GM18505 (cell line): ENCODE measurements around the gene NDRG3.

Experiments
- ATAC-seq: cut with Tn5 transposase; IDR thresholded peaks from one replicate; pipeline ENCODE4 v1.9.1; 2021; ENCODE audit not compliant: unreplicated experiment
- POLR2A ChIP-seq: IDR thresholded peaks from 4 replicates; pipeline ENCODE4 v1.6.1; 2011; ENCODE audit warnings: borderline replicate concordance; ENCODE audit not compliant: insufficient read depth, insufficient read length; ENCODE audit errors: extremely low read depth

NDRG3 gene

DNA sequence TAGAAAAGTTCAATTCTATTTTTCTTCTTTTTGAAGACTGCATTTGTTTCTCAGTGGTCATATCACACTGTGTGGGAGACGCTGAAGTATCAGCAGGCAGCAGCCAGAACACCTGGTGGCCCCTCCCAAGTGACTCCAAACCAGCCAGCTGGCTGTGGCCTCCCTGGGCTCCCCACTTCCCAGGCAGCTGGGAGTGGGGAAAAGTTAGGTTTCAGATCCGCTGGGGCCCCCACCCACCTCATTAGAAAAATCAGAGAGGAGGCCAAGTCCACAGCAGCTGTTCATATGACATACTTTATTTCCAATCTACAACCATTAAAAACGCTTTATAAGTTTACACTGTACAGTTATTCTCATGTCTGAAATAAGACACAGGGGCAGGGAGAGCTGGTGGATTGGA lies 31.3 kb upstream of the NDRG3 start:
- TF ChIP-seq POLR2A, result no peak
- no peak for ATAC-seq

DNA sequence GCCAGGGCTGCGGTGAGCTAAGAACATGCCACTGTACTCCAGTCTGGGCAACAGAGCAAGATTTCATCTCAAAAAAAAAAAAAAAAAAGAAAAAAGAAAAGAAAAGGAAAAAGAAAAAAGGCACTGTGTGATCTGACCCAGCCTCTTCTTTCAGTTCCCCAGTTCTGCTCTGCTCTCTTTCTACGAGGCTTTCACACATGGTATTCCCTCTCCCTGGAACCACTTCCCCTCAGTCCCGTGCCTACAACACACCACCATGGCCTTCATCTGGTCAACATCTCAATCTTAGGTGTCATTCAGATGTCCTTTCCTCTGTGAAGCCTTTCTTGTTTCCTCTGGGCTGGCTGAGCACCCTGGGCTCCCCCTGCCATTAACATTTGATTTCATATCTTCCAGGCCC lies 29.9 kb upstream of the NDRG3 start:
- TF ChIP-seq POLR2A, result no peak
- ATAC-seq, result no peak

DNA sequence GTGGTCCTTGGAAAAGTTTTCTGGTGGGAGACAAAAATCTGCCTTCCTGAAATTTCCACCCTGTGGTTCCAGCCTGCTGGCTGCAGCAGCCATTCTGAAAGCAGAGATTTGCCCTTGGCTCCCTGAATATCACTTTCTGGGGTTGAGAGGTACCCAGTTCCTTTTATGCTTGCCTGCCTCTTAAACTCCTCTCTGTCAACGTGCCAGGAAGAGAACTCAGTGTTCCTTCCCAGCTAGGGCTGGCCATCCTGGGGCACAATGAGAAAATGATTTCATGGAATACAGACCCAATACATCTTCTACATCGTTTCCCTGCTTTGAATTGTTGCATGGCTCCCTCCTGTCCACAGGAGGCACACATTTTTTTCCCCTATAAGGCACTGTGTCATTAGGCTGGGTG lies 29.3 kb upstream of the NDRG3 start:
- ATAC-seq, result no peak
- no peak for TF ChIP-seq POLR2A

DNA sequence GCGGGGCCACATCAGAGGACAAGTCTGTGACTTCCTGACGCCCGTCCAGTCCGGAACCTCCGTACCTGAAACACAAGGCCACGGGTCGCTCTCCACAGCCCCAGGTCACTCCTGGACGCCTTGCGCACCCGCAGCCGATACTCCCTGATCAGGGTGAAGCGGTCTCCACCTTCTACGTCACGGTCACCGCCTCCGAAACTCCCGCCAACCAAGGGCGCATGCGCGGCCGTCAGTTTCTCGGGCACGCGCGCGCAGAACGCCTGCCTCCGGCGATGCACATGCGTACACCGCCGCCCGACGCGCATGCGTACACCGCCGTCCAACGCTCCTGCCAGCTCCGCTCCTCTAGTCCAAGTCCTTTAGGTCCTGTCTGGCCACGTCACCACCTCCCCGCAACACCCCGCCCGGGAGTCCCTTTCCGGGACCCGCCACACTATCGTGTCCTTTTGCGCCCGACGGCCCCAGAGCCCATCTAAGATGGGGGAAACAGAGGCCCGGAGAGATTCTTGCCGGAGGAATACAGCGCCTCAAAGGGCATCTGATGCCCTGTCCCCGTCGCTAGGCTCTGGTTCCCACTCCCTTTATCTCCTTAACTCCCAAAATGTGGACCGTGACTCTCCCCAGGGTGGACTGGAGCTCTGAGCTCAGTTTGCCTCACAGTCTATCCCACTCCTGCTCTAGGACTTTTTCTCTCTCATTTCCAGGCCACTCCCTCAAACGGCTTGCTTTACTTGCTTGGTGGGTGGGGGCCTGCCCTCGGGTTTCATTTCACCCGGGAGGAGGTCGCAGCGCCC lies 27.9 kb upstream of the NDRG3 start, which contains the start of gene DSN1:
Gene DSN1, minus strand, starts transcription at position 167 of the 794 bp plus-strand sequence. CDS start 2,305 bp downstream, outside the sequence.
- TF ChIP-seq POLR2A, result peak; percentile 85
- ATAC-seq, result peak; percentile 68

DNA sequence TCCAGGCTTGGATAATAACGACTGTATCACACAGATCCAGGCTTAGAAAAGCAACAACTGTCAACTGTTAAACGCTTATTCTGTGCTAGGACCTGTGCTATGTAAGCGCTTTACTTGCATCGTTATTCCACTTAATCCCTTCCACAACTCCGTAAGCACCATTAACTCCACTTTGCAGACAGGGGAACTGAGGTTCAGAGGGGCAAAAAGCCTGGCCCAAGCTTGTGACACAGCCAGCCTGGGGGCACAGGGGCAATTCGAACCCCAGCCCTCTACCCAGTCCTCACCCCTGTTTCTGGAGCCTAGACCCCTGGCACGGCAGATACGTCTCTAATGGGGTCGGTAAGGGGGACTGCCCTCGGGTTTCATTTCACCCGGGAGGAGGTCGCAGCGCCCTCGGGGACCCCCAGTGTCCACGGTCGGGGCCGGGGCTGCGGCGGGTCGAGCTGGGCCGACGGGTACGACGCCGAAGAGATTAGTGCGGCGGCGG lies 27.3 kb upstream of the NDRG3 start:
- TF ChIP-seq POLR2A, result no peak
- ATAC-seq, result no peak

DNA sequence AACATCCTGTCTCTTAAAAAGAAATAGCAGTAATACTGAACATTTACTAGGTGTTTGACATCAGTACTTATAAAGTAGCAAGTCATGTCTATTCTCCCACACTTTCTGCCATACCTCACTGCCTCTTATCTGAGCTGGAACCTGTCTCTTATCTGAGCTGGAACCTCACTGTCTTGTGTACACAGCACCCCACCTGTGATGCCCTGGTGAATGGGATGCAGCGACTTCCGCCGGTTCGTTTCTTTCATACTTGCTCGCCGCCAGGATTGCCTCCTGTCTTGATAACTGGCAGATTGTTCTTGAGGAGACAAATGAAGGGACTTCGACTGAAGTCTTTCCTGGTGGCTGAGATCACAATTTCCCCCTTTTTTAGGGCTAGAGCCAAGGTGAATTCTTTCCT lies 24.8 kb upstream of the NDRG3 start:
- no peak for TF ChIP-seq POLR2A
- ATAC-seq, result no peak

DNA sequence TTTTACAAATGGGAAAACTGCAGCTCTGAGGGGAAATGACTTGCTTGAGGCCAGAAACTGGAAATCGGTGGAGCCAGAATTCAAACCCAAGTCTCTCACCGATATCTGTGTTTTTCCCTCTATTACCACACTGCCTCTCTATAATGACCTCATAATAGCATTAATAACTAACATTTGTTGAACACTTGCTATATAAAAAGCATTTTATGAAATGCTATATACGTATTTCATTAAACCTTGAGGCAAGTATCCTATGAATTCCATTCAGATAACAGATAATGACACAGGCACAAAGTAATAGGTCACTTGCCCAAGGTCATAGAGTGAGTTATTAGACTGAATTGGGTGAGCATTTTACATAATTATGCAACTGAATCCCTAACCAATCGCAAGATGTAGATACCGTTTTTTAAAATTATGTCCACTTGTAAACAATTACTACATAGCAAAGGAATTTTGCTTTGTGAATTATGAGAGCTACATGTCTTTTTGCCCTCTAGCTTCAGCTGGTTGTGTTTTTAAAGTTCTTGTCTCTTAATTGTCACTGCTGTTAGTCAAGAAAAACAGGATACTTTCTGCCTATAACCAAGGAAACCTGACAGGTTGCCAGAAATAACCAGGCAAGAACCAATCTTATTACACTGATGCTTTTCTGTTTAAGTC lies 23.0 kb upstream of the NDRG3 start:
- TF ChIP-seq POLR2A, result no peak
- ATAC-seq, result no peak

DNA sequence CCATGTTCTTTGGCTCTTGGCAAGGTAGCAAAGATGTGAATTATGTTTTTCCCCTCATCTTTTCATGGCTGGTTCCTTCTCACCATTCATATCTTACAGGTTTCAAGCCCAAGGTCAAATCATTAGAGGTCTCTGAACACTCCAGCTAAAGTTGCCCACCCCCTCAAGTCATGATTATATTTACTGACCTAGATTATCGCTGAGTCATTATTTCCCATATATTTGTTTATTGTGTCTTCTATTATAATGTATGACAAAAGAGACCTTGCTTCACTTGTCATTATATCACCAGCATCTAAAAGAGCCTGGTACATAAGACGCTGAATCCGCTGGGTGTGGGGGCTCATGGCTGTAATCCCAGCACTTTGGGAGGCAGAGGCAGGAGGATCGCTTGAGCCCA lies 15.2 kb upstream of the NDRG3 start:
- TF ChIP-seq POLR2A, result no peak
- no peak for ATAC-seq

DNA sequence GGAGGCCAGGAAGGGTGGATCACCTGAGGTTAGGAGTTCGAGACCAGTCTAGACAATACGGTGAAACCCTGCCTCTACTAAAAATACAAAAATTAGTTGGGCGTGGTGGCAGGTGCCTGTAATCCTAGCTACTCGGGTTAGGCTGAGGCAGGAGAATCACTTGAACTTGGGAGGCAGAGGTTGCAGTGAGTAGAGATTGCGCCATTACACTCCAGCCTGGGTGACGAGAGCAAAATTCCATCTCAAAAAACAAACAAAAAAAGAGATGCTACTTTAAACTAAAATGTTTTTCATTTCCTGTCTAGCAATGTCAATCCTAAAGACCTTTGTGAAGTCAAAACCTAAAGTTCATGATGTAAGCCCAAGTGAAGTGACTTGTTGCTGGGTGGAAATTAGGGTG lies 14.8 kb upstream of the NDRG3 start:
- no peak for TF ChIP-seq POLR2A
- no peak for ATAC-seq

DNA sequence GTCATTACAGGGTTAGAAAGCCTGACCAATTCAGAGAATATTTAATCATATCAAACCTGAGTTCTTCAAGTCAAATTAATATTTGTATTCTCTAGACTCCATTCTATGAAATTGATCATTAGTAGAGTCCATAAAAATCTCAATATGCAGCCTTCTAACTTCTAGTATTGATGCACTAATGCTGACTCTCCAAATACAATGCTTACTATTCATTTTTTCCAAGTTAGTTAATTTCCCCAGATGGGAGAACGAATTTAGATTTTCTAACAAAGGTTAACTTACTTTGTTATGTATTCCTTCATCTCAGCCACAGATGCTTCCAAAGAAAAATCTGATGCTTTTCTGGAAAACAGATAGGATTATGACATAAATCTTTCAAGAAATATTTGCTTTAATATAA lies 12.4 kb upstream of the NDRG3 start:
- no peak for TF ChIP-seq POLR2A
- ATAC-seq, result no peak

DNA sequence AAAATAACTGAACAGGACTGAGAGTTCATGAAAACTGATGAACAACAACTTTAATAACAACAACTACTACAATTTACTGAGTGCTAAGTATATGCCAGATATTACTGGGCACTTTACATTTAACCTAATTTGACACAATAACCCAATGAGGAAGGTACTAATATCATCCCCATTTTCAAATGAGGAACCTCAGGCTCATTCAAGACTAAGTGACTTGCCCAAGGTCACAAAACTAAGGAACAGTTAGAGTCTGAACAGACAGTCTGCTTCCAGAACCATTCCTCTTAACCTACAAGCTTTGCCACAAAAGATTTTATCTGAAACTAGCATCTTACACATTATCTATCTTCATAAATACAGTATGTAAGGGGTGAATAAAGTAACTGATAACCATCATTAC lies 10.6 kb upstream of the NDRG3 start:
- ATAC-seq, result no peak
- TF ChIP-seq POLR2A, result no peak

DNA sequence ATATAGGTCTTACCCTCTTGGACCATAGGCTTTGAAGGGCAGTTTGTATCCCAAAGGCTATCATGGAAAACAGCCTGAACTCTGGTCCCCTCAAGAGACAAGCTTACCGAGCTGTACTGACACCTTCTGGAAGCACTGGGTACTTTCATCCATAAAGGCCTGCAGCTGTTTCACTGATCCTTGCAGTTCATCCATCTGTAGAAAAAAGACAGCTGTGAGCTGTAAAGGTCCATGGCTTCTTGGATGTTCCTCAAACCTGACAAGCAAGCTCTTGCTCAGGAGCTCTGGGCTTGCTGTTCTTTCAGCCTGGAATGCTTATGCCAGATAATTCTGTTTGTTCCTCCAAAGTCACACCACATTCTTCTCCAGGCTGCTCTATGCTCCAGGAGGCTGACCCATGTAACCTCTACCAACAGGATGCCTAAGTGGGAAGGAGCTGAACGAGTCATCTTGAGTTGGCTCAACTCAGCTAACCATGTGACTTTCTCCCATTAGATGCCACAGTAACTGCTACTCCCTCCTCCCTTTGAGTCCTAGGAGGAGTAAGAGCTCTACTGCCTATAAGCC lies 8.8 kb upstream of the NDRG3 start:
- no peak for TF ChIP-seq POLR2A
- no peak for ATAC-seq

DNA sequence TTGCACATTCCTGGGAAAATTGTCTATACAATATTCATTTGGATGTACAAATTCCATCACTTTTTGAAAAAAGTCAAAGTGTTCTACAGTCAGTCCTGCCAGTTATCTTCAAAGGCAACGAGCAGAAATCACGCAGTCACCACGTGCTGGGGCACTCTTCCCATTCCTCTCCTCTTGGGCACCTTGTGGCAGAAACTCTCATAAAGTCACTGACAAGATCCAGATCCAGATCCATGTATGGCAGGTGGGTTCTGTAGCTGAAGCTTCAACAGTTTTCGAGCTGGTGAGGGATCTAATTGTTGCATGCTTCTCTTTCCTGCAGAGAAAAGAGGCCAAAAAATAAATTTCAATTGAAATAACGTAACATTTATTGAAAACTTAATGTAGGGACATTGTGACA lies 6.7 kb upstream of the NDRG3 start:
- ATAC-seq, result no peak
- TF ChIP-seq POLR2A, result no peak
